ENCODE data around the gene AGPAT1. TPM values are rescaled to one million over a fixed set of nuclear protein-coding genes. Genes with fewer than 3 reads are reported as not detected.

The AGPAT1 gene
- total RNA-seq, 1 experiment from 2014 or later: 55.6 TPM

- Histone ChIP-seq H3K4me3 (replicated peaks in 1 of 2; ENCODE audit: low read depth in 1 of 2, low read length in 2 of 2) (peak overlapping the region; percentile 94 to 100), H3K9ac (ENCODE audit: low read length) (peak overlapping the region; percentile 93), H3K4me1 (ENCODE audit: control insufficient read depth in 1 of 2, insufficient read depth in 2 of 2, low read length in 2 of 2) (peaks cover 24 to 31% of the 10 kb centered on the region in 2 experiments), H3K27ac (ENCODE audit: low read depth, low read length) (peak overlapping the region; percentile 83), H2AFZ (ENCODE audit: low read depth, low read length, poor library complexity, severe bottlenecking) (no peak overlapping the region), H3K27me3 (ENCODE audit: insufficient read depth, low read length) (no peaks in the 10 kb centered on the region), H3K9me3 (ENCODE audit: control insufficient read depth in 1 of 2, insufficient read depth in 1 of 2, low read depth in 1 of 2, low read length in 2 of 2) (no peaks in the 10 kb centered on the region), H3K4me2 (ENCODE audit: low read length) (peak overlapping the region; percentile 86), H3K9me2 (ENCODE audit: insufficient read depth) (no peaks in the 10 kb centered on the region), H3K36me3 (ENCODE audit: control insufficient read depth in 1 of 2, insufficient read depth in 2 of 2, low read length in 2 of 2) (peaks cover 0 to 2% of the 10 kb centered on the region in 2 experiments; a peak in 1 of 4 replicates), H4K20me1 (ENCODE audit: insufficient read depth) (no peaks in the 10 kb centered on the region), H3K79me2 (ENCODE audit: insufficient read depth, low read length) (peaks cover 27% of the 10 kb centered on the region)
- ATAC-seq (no peak), DNase-seq (ENCODE audit: low read depth, low spot score) (no peak)
- CTCF ChIA-PET: interaction anchor here (1.1 to 1.8 kb wide), 4 partner anchors 8 to 68 kb away, joined by 3 to 18 read pairs (median 4); no protein-coding TSS in a partner anchor
- RAD21 ChIA-PET (ENCODE audit: low non-redundant PET in 1 of 2, low total read pairs in 2 of 2, uncharacterized antibody in 2 of 2, unreplicated experiment in 2 of 2): interaction anchor here in 1 of 2 experiments (0.6 kb wide), 1 partner anchor 445 kb away, joined by 4 read pairs; no protein-coding TSS in a partner anchor
- intact Hi-C loops (cut with micrococcal nuclease): no loop called here
- TF ChIP-seq, protein P1, sequence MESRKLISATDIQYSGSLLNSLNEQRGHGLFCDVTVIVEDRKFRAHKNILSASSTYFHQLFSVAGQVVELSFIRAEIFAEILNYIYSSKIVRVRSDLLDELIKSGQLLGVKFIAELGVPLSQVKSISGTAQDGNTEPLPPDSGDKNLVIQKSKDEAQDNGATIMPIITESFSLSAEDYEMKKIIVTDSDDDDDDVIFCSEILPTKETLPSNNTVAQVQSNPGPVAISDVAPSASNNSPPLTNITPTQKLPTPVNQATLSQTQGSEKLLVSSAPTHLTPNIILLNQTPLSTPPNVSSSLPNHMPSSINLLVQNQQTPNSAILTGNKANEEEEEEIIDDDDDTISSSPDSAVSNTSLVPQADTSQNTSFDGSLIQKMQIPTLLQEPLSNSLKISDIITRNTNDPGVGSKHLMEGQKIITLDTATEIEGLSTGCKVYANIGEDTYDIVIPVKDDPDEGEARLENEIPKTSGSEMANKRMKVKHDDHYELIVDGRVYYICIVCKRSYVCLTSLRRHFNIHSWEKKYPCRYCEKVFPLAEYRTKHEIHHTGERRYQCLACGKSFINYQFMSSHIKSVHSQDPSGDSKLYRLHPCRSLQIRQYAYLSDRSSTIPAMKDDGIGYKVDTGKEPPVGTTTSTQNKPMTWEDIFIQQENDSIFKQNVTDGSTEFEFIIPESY (IDR thresholded peaks at IDR 0.05; ENCODE audit: extremely low read depth, insufficient replicate concordance, low read length): no peak
- no peak for TF ChIP-seq ELF1 (IDR thresholded peaks at IDR 0.05; ENCODE audit: borderline replicate concordance, low read depth)
- no peak for TF ChIP-seq SIN3A (IDR thresholded peaks at IDR 0.05; ENCODE audit: low read depth)
- no peak for TF ChIP-seq EZH2phosphoT487 (IDR thresholded peaks at IDR 0.05; ENCODE audit: borderline replicate concordance)
- no peak for TF ChIP-seq FOSL1 (IDR thresholded peaks at IDR 0.05; ENCODE audit: low read depth)
- no peak for TF ChIP-seq ZNF274 (IDR thresholded peaks at IDR 0.05; ENCODE audit: low read depth, low read length)
- TF ChIP-seq CBX3 (IDR thresholded peaks at IDR 0.05; ENCODE audit: low read depth): no peak
- no peak for TF ChIP-seq SRF (IDR thresholded peaks at IDR 0.05; ENCODE audit: low read depth)
- TF ChIP-seq JUND (IDR thresholded peaks at IDR 0.05): no peak
- no peak for TF ChIP-seq POLR2A (IDR thresholded peaks at IDR 0.05; ENCODE audit: borderline replicate concordance, extremely low read depth, insufficient read depth, insufficient read length)
- TF ChIP-seq, protein P2, sequence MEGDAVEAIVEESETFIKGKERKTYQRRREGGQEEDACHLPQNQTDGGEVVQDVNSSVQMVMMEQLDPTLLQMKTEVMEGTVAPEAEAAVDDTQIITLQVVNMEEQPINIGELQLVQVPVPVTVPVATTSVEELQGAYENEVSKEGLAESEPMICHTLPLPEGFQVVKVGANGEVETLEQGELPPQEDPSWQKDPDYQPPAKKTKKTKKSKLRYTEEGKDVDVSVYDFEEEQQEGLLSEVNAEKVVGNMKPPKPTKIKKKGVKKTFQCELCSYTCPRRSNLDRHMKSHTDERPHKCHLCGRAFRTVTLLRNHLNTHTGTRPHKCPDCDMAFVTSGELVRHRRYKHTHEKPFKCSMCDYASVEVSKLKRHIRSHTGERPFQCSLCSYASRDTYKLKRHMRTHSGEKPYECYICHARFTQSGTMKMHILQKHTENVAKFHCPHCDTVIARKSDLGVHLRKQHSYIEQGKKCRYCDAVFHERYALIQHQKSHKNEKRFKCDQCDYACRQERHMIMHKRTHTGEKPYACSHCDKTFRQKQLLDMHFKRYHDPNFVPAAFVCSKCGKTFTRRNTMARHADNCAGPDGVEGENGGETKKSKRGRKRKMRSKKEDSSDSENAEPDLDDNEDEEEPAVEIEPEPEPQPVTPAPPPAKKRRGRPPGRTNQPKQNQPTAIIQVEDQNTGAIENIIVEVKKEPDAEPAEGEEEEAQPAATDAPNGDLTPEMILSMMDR (IDR thresholded peaks at IDR 0.05 in 2 of 3, conservative IDR thresholded peaks at IDR 0.05 in 1 of 3; ENCODE audit: borderline replicate concordance in 1 of 3, insufficient read depth in 1 of 3, low read depth in 2 of 3, low read length in 2 of 3): no peak
- TF ChIP-seq ATF3 (IDR thresholded peaks at IDR 0.05): no peak
- TF ChIP-seq RAD21 (IDR thresholded peaks at IDR 0.05; ENCODE audit: low read depth): no peak
- TF ChIP-seq, protein P3, sequence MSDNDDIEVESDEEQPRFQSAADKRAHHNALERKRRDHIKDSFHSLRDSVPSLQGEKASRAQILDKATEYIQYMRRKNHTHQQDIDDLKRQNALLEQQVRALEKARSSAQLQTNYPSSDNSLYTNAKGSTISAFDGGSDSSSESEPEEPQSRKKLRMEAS (IDR thresholded peaks at IDR 0.05): no peak
- no TSS peak for BruUV-seq (replicated peaks)
- POLR2A ChIA-PET: interaction anchor here (1.2 to 1.9 kb wide), 4 partner anchors 17 to 68 kb away, joined by 3 to 10 read pairs (median 4); partner anchors contain the start of gene PBX2
Measured at GRCh38 chr6:32127409-32127716, 48.5 kb downstream of the AGPAT1 start.

Measured in HCT116 (cell line).